Measurements from ENCODE around the gene FBXW9. TPM values are rescaled to one million over a fixed set of nuclear protein-coding genes. Genes with fewer than 3 reads are reported as not detected.

FBXW9 gene
- total and polyA plus RNA-seq, 2 experiments from 2014 or later, result 6.6 to 19.4 TPM

- Histone ChIP-seq H2AFZ (no peak overlapping the region), H3K79me2 (replicated peaks; ENCODE audit: insufficient read depth) (peaks cover 4% of the 10 kb centered on the region; the same call in 1 of the 2 replicates), H3F3A (replicated peaks; ENCODE audit: low read depth) (peaks cover 56% of the 10 kb centered on the region), H3K4me3 (no peak overlapping the region), H3K4me2 (no peak overlapping the region), H3K4me1 (ENCODE audit: insufficient read depth) (no peaks in the 10 kb centered on the region), H3K9me2 (ENCODE audit: insufficient read depth) (no peaks in the 10 kb centered on the region), H4K20me1 (replicated peaks; ENCODE audit: insufficient read depth) (peaks cover 26% of the 10 kb centered on the region), H3K36me3 (ENCODE audit: insufficient read depth) (peaks cover 71% of the 10 kb centered on the region), H3K27me3 (ENCODE audit: insufficient read depth) (no peaks in the 10 kb centered on the region), H3K27ac (ENCODE audit: low read depth) (no peak overlapping the region)
- no peak for TF ChIP-seq ZNF114 (CRISPR knock-in tag; IDR thresholded peaks at IDR 0.05)
- TF ChIP-seq ETS1 (IDR thresholded peaks at IDR 0.05), result no peak
- no peak for TF ChIP-seq REST (IDR thresholded peaks at IDR 0.05; ENCODE audit: unreplicated experiment)
- no peak for TF ChIP-seq ZNF462 (CRISPR knock-in tag; IDR thresholded peaks at IDR 0.05)
- TF ChIP-seq STAT1 (IDR thresholded peaks at IDR 0.05; ENCODE audit: unreplicated experiment), result no peak
- TF ChIP-seq CTCF (conservative IDR thresholded peaks at IDR 0.05; ENCODE audit: low read depth in 2 of 2), result no peak
- no peak for TF ChIP-seq JUNB (IDR thresholded peaks at IDR 0.05; ENCODE audit: unreplicated experiment)
- no peak for TF ChIP-seq CREB1 (CRISPR knock-in tag; IDR thresholded peaks at IDR 0.05; ENCODE audit: low read depth)
- TF ChIP-seq NANOG (IDR thresholded peaks at IDR 0.05; ENCODE audit: borderline replicate concordance), result no peak
- no peak for TF ChIP-seq ZNF331 (CRISPR knock-in tag; IDR thresholded peaks at IDR 0.05; ENCODE audit: low read depth)
- no peak for TF ChIP-seq POLR2AphosphoS5 (IDR thresholded peaks at IDR 0.05; ENCODE audit: low read depth)
- no peak for TF ChIP-seq EZH2phosphoT487 (IDR thresholded peaks at IDR 0.05; ENCODE audit: unreplicated experiment)
- no peak for TF ChIP-seq EZH2 (IDR thresholded peaks at IDR 0.05; ENCODE audit: low read depth, unreplicated experiment)
- H3K4me1 Mint-ChIP-seq, result peaks cover 9% of the 10 kb centered on the region; the same call in 2 of the 3 replicates
- ATAC-seq (no peak), DNase-seq (ENCODE audit: low spot score) (no peak)
- H3K4me3 Mint-ChIP-seq, result no peak overlapping the region
- peaks cover 16% of the 10 kb centered on the region for H3K27me3 Mint-ChIP-seq (ENCODE audit: insufficient read depth, low read depth, poor library complexity)
- H3K36me3 Mint-ChIP-seq (ENCODE audit: low read depth), result peaks cover 91% of the 10 kb centered on the region
- H3K9me3 Mint-ChIP-seq, result no peaks in the 10 kb centered on the region
- peak overlapping the region; percentile 59; the same call in 1 of the 2 replicates for H3K27ac Mint-ChIP-seq
These were observed 8.7 kb upstream of the FBXW9 start for GRCh38 chr19:12705169-12705568.
